ENCODE measurements around the gene CRY2.

CRY2 gene

DNA sequence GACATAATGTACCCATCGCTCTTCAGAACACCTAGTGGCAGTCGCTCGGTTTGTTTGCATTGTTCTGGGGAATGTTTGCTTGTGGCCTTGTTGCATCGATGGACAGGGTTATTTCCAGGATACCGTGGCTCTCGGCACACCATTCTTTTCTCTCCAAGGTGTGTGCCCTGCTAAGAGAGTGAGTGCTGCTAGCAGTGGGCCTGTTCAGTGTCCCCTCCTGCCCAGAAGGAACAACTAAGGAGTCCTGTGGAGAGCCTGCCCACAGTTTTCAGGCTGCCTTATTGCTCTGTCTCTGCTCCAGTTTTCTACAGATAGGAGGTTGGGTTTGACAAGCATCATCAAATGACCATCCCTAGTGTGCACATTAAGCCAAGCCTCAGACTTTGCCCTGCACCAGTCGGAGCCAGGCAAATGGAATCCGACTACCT, 1.4 kb downstream of the CRY2 start:
- no peak for DNase-seq (ENCODE audit: low spot score)

DNA sequence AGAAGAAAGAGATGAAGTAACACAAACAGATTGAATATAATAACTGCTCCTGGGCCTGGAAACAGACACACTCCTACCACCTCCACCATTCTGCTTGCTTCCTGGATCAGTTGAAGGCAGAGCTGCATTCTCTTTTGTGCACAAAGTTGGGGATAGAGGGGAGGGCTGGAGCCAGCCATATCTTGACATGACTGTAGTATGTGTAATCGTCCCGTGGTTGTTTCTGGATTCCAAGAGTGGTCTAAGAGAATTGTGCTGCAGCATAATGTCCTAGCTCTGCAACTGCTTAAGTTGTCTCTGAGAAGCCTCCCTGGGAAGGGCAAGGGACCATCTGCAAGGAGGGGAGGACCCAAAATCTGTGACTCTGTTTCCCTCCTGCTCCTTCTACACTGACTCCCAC, 3.2 kb downstream of the CRY2 start:
- peak; percentile 20 for DNase-seq (ENCODE audit: low spot score)

DNA sequence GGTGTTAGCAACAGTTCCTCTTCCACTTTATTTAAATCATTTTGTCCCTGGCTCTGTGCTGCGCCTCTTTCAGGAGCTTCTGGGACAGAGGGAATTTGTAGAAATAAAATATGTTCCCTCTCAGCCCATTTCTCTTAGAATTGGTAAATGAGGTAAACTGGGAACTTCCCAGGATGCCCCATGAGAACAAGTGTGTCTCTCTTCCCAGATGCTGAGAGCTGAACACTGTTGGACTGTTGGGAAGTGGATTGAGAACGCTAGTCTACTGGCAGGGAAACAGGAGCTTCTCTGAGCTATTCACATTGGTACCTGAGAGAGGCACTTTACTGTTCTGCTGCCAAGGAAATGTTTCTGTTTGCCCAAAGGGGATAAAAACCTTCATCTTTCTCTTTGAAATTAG, 4.0 kb downstream of the CRY2 start:
- DNase-seq (ENCODE audit: low spot score) = no peak

DNA sequence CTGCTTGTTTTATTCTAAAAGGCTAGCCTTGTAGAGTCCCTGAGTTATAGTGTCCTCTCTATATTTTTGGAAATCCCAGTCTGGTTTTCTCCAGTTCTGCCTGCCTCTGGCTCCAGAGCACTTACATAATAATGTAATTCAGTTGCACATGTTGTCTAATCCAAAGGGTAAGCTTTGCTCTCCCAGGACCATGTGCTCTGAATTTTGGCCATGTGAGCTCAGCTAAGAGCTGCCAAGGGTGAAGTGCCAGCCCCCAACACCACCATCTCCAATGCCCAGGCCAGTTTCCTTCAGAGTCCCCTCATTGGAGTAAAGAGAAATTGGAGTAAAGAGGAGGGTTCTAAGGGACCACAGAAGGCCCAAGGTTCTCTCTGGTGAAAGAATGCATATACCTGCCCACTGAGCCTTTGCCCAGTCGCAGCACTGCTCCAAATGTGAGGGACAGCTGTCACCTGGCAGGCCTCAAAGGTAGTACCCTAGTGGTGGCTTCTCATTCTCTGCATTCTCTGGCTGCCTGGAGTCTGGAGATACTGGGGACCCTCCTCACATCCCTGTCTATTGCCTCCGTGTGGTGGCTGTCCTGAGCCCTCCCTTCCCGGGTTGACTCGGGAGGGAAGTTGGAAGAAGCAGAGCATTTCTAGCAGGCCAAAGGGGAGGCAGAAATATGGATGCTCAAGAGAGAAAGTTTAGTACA, 4.9 kb downstream of the CRY2 start:
- DNase-seq (ENCODE audit: low spot score) = no peak

DNA sequence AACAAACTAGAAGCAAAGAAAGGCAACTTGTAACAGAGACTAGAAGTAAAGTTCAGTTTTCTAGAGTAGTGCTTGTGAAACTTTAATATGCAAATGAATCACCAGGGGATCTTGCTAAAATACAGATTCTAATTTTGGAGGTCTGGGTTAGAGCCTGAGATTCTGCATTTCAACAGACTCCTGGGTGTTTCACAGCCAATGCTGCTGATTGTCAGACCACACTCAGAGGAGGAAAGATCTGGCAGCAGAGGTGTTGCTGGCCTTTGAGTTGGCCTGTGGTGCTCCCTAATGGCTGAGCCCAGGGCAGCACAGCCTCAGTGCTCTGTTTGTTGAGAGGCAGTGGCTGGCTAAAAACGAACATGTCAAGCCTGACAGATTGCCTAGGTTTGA, 5.4 kb downstream of the CRY2 start:
- DNase-seq (ENCODE audit: low spot score) = peak; percentile 23

DNA sequence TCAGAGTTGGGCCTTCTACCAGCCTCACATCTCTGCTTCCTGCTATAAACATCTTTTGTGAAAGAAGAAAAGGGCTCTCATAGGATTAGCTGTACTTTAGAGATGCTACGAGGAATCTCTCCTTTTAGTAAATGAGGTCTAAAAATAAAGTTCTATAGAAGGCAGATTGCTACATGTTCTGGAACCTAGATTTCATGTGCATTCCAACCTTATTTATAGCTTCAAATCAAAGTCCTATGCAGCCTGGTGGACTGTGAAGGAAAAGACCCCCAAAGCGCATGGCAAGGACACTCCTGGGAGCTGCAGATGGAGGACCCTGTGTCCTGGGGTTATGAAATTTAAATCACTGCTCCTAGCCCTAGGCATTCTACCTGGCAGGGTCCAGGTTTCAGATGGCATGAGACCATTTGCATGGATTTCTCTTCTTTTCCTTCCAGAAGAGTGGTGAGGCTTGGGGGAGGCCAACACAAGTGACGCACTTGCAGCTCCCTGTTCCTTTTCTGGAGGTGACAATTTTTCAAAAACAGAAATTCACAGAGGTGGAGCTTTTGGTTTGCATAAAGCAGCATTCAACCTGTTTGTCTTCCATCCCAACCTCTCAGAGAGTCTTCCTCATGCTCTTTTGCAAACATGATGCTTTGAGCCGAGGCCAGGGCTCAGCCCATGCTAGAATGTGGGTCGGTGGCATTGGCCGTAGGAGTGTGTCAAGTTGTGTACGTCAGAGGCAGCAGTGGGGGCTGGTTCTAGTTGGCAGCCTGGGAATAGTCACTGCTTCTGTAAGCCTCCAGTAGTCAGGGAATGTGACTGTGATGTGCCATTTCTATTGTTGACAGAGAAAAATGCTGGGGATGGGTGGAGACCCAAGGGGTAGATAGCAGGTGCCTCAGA, 6.3 kb downstream of the CRY2 start:
- no peak for DNase-seq (ENCODE audit: low spot score)

DNA sequence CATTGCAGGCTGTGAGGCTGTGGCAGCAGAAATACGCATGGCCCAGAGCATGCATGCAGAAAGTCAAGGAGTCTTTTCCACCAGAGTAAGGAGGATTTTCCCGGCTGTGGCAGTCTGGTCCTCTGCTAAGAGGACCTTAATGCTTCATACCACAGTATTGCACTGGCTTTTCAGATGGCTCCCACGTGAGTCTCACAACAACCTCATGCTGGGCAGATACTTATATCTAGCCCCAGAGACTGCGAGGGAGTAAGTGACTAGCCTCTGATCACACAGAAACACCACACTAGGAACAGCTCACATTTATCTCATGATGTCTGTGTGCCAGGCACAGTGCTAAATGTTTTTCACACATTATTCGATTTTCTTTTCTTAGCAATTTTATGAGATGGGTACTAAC, 8.0 kb downstream of the CRY2 start:
- no peak for DNase-seq (ENCODE audit: low spot score)

DNA sequence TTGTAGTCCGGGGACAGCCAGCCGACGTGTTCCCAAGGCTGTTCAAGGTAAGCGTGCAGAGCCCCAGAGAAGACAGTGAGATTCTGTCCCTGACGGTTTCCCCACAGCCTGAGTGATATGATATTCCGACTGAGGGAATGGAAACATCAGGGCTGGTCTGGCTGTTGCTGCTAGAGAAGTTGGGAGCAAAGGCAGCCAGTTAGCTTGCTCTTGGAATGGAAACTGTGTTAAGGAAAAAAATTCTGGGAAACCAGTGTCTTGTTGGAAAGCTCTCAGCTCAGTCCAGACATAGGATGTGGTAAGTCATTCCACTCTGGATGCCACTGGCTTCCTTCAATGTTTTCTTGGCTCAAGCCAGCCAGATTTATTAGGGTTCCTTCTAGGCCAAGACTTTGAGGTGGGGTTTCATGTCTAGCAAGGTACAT, 8.8 kb downstream of the CRY2 start:
- peak; percentile 71 for DNase-seq (ENCODE audit: low spot score)

DNA sequence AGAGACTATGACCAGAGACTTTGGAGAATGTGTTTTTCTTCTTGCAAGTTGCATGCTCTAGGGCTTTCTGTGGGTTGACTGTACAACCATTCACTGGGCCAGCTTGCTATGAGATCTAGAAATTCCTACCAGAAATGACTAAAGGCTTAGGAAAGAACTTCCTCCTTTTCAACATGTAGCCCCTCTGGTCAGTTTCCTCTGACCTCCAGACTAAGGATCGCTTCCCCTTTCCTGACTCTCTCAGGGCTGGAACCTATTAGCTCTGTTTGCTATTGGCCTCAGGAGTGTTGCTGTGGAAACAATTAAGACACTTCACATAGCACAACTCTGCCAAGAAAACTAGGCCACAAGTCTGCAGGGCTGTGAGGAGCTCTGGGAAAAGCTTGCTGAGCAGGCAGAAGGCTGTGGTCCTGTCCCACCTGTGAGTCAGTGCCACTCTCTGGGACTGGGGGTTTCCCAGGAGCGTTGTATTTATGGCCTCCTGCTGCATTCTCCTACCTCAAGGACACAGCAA, 10.7 kb downstream of the CRY2 start:
- peak; percentile 81 for DNase-seq (ENCODE audit: low spot score)

DNA sequence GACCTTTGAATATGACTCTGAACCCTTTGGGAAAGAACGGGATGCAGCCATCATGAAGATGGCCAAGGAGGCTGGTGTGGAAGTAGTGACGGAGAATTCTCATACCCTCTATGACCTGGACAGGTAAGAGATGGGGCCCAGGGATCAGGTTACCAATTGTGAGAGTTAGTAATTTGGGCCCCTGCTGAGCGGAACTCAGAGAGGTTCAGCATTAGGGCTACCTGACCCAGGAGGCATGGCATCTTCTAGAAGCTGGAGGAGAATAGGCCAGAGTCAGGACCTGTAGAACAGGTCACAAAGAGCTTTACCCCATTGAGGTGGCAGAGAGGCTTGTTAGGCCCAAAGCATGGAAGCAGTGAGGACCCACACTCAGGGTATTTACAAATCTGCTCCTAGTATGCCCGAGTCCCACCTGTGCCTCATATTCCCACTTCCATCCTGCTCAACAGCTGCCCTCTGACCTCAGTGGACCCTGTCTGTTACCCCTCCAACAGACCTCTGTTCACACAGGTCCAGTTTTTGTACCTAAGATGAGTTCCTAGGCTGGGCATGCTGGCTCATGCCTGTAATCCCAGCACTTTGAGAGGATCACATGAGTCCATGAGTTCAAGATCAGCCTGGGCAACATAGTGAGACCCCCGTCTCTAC, 11.6 kb downstream of the CRY2 start:
- no peak for DNase-seq (ENCODE audit: low spot score)

DNA sequence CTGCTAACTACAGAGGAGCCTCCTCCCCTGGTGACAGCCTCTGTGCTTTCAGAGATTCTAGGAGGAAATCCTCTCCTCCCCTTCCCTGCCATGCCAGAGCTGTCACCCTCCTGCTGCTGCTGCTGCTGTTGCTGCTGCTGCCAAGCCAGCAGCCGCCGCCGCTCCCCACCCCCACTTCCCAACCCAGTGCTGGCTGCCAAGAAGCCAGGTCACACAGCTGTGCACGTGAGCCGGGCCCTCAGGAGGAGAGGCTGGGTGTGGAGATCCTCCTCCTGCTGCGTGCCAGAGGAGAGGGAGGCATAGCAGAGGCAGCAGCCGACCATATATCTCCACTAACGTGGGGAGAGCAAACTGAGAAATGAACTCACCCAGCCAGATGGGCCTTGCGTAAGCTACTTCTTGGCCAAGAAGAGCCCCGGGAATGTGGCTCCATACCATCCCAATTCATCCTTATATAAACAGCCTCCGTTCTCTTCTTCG, 12.4 kb downstream of the CRY2 start:
- DNase-seq (ENCODE audit: low spot score) = peak; percentile 96

DNA sequence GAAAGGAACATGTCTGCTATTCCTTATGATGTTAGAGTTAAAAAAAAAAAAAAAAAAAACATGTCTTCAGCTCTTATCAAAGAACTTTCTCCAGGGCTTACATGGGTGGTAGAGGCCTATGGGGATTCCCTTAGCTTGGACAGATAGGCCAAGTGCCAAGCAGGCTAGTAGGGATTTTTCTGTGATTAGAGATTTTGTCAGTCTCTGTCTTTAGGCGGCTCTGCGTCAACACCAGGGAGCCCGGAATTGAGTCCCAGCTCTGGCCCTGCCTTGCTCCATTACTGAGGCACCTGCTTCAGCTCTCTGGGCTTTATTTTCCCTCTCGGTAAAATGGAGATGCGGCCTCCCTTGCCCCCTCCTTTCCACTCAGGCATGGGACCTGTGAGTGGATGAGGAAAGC, 13.1 kb downstream of the CRY2 start:
- no peak for DNase-seq (ENCODE audit: low spot score)

DNA sequence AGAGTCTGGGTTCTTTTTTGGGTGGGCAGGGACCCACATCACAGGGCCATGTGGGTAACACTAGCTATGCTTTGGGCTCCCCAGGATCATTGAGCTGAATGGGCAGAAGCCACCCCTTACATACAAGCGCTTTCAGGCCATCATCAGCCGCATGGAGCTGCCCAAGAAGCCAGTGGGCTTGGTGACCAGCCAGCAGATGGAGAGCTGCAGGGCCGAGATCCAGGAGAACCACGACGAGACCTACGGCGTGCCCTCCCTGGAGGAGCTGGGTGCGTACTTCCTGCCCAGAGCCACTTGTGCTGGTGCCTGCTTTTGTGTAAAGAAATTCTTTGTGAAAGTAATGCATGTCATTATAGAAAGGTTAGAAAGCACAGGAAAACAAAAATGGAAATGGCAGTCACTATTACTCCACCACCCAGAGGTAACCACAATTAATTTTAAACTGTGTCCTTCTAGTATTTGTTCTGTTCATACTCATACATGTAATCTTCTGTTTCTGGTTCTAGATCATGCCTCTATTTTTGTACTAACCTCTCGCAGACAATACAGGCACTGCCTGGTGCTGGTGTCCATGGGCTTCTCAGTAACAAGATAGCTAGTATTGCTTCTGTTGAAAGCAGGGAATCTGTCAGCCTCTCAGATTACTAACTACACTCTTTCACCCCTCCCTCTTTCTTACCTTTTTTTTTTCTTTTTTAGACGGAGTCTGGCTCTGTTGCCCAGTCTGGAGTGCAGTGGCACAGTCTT, 13.7 kb downstream of the CRY2 start:
- DNase-seq (ENCODE audit: low spot score) = no peak

DNA sequence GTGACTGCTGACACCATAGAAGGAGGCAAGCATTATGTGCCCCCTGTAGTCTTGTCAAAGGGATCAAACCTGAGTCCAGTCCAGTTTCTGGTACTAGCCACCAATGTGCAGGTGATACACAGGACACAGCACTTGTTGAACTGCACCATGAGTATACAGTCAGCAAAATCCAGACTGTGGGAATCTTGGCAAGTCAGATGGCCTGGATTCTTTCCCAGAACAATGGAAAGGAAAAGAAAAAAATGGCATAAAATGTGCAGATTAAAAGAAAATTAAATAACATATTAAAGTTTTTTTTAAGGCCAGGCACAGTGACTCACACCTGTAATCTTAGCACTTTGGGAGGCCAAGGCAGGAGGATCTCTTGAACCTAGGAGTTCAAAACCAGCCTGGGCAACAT, 16.8 kb downstream of the CRY2 start:
- no peak for DNase-seq (ENCODE audit: low spot score)

DNA sequence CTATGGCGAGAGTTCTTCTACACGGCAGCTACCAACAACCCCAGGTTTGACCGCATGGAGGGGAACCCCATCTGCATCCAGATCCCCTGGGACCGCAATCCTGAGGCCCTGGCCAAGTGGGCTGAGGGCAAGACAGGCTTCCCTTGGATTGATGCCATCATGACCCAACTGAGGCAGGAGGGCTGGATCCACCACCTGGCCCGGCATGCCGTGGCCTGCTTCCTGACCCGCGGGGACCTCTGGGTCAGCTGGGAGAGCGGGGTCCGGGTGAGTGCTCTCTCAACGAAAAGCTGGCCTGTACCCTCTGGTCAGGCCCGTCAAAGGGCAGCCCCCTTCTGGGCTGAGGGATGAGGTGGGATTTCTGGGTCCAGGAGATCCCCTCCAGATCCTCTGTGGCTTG, 22.3 kb downstream of the CRY2 start:
- no peak for DNase-seq (ENCODE audit: low spot score)

DNA sequence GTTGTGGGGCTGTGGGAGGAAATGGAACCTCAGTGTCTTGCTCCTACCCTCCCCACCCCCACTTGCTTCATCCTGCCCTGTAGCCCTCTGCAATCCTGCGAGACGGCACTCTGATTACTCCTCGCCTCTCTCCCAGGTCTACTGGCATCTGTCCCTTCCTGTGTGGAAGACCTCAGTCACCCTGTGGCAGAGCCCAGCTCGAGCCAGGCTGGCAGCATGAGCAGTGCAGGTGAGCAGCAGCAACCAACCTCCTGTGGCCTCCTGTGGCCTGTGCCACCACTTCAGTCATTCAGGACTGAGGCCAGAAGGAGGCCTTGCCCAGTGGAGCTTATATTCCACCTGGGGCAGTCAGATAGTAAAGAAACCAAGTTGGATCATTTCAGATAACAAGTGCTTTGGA, 23.4 kb downstream of the CRY2 start:
- DNase-seq (ENCODE audit: low spot score) = no peak

DNA sequence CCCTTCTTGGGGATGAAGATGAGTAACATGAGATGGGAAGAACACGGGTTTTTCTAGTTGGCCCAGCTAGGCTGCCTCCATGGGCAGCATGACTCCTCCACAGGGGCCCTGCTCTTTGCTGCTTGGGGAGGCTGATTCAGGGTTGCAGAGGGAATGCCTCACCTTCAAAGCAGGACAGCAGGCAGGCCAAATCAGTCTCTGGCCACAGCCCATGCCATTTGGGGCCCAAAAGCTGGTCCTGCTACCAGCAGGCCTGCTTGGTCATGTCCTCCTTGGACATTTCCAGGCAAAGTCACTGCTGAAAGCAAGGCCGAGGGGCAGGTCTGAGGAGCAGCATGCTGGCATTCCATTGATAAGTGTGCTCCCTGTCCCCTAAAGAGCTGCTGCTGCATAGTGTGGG, 24.4 kb downstream of the CRY2 start:
- no peak for DNase-seq (ENCODE audit: low spot score)

DNA sequence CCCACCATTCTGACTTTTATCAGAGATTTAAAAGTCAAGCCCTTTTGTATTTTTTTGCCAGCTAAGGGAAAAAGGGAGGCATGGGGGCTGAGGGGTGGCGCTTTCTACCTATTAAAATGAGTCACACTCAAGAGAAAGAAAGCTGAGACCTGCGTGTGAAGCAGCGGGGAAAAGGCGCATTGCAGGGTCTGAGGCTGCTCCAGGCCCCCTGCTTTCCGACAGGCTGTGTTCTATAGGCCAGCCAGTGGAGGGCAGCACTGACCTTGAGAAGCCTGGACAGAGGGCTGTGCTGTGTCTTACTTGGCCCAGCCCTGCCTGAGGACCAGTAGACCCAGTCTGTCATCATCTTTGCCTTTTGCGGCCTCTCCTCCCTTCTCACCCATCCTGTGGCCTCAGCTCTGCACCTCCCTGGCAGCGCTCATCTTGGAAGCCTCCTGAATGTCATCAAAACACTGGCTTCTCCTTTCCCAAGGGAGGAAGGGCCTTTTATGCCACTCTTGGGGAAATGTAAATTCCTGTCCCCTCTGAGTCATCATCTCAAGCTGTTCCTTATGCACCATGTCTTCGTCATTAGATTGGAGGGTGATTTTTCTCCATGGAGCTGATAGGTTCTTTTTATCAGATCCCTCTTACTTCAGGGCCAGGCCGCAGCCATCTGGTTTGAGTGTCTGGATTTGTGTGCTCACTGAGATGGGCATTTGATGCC, 25.5 kb downstream of the CRY2 start:
- peak; percentile 83 for DNase-seq (ENCODE audit: low spot score)

DNA sequence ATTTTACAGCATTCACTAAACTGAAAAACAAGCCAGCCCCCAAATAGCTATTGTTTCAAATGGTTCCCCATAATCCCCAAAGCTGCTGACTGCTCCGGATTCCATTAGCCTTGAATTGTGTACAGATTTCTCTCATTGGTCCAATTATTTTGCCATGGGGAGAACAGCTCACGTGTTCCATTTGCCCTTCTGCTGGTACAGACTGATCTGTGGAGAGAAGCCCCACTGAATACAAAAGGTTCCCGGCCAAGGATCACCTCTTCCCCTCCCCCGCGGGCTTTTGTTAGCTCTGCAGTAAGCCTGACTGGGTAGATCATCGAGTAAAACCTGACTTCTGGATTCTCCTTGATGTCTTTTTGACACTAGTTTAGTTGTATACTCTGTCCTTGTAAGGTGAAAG, 29.1 kb downstream of the CRY2 start:
- no peak for DNase-seq (ENCODE audit: low spot score)

DNA sequence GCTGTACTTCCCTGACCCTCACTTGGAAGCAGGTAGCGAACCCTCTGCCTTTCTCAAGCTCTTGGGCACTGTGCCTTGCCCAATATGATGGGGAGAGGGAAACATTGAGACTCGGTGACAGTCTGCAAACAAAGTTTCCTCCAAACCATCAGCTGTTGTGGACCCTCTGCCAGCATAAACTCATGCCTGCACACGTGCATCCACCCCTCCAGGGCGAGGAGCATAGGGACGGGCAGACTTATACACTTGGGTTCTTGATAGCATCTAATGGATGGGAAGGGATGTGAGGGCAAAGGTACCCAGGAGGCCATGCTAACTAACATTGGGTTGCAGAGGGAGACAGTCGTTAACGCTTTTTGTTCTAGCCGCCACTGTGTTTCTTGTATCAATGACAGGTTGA, 29.9 kb downstream of the CRY2 start:
- no peak for DNase-seq (ENCODE audit: low spot score)

DNA sequence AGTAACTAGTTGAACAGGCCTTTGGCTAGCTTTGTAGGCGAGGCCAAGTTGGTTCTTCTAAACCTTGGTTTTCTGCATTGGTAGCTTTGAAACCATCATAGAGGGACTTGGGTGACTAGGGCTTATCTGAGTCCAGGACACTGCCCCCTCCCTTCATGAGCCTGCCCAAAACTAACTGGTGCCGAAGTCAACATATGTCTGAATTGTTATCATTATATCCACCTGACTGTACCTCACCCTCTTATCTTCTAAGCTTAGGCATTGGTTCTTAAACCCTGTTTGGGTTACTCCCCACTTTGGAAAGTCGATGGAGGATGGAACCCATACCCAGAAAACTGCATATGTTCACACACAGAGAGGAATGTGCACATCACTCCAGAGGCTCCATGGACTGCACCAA, 30.6 kb downstream of the CRY2 start:
- DNase-seq (ENCODE audit: low spot score) = no peak

Measured in GM03348 (cell line).